ENCODE results near the gene POLR1G.

Gene POLR1G, protein sequence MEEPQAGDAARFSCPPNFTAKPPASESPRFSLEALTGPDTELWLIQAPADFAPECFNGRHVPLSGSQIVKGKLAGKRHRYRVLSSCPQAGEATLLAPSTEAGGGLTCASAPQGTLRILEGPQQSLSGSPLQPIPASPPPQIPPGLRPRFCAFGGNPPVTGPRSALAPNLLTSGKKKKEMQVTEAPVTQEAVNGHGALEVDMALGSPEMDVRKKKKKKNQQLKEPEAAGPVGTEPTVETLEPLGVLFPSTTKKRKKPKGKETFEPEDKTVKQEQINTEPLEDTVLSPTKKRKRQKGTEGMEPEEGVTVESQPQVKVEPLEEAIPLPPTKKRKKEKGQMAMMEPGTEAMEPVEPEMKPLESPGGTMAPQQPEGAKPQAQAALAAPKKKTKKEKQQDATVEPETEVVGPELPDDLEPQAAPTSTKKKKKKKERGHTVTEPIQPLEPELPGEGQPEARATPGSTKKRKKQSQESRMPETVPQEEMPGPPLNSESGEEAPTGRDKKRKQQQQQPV

DNA sequence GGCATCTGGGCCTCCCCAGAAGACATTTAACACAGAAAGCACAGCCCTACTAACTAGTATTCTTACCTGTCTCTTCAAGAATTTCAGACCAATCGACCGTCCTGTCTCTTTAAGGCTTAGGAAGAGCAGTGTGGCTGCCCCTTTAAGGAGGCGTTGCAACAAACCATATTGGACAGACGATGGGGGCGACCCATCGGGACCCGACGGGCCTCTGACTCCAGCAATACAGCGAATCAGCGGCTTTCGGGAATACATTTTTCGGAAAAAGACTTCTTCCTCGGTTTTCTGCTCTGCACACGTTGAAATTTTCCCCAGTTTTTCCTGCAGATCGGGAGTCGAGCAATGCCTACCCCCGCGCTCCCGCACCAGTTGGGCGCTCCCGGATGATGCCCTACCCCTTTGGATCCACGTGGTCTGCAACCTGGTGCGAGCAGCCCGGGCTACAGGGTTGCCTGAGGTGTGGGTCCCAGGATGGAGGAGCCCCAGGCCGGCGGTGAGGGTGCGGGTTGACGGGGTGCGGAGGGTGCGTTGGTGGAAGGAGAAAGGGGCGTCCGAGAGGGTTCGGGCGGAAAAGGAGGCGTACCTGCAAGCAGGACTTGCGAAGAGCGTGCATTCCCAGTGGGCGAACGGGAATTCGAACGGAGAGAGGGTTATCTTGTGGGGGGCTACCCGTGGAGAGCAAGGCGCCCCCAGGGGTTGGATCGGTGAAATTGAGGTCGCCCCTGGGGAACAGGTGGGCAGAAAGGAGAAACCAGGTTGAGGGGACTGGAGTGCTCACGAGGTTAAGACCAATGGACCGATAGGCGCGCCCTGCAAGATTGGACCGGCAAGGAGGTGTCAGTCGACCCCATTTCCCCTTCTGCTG, at the start of gene POLR1G:
Gene POLR1G, plus strand, starts transcription at position 419 of the 865 bp plus-strand sequence. Its CDS starts 53 bp downstream, at position 472.
- H3K36me3 Mint-ChIP-seq = peaks cover 3% of the 10 kb centered on the region
- peak within 1 kb of the TSS; percentile 96 for H3K27ac Mint-ChIP-seq
- peaks cover 10% of the 10 kb centered on the region for H3K27me3 Mint-ChIP-seq
- no peaks in the 10 kb centered on the region for H3K9me3 Mint-ChIP-seq (ENCODE audit: low read depth)
- peaks cover 33% of the 10 kb centered on the region for H3K4me1 Mint-ChIP-seq (ENCODE audit: low read depth)
- peak within 1 kb of the TSS; percentile 98 for H3K4me3 Mint-ChIP-seq

DNA sequence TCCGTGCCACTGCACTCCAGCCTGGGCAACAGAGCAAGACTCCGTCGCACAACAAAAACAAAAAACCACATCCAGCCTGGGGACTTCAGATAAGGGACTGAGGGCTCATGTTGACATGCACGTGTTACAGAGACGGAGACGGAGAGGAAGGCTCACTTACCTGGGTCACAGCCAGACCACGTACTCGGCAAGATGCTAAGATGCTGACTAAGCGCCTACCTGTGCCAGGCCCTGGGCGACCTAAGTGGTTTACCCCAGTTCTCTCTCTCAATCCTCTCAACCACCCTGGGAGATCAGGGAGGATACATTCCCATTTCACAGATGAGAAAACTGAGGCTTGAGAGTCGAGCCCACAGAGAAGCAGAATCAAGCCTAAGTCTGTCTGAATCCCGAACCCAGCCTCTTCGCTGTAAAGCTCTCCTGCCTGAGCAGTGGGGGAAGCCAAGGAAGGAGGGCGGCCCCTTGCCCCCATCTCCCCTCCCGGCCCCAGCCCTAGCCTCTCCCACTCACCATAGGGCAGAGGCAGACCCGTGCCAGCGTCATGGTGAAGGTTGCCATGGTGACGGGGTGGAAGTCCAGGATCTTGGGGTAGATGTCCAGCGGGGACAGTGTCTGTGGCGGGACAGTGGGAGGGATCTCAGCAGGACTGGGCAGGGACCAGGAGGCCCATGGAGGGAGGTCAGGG, 49.5 kb upstream of the POLR1G start:
- Mint-ChIP-seq H3K27me3 (no peaks in the 10 kb centered on the region), H3K36me3 (peaks cover 4% of the 10 kb centered on the region), H3K4me3 (no peak overlapping the region), H3K9me3 (ENCODE audit: low read depth) (no peaks in the 10 kb centered on the region), H3K27ac (no peak overlapping the region), H3K4me1 (ENCODE audit: low read depth) (no peaks in the 10 kb centered on the region)

DNA sequence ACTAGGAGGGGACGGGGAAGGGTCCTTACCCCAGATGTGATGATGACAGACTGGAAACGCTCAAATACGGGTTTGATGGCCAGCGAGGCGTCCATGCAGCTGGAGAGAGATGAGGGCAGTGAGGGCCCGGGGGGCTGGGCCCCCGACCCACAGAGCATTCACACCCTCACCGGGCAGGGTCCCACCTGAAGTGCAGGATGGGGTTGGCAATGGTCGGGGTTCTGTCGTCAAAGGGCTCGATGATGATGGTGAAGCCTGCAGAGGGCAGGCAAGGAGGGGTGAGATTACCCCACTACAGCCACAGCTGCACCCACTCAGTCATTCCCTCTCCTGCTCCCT, 49.0 kb upstream of the POLR1G start:
- H3K27me3 Mint-ChIP-seq = no peaks in the 10 kb centered on the region
- no peaks in the 10 kb centered on the region for H3K4me1 Mint-ChIP-seq (ENCODE audit: low read depth)
- H3K4me3 Mint-ChIP-seq = no peak overlapping the region
- no peak overlapping the region for H3K27ac Mint-ChIP-seq
- H3K36me3 Mint-ChIP-seq = peaks cover 4% of the 10 kb centered on the region
- no peaks in the 10 kb centered on the region for H3K9me3 Mint-ChIP-seq (ENCODE audit: low read depth)

DNA sequence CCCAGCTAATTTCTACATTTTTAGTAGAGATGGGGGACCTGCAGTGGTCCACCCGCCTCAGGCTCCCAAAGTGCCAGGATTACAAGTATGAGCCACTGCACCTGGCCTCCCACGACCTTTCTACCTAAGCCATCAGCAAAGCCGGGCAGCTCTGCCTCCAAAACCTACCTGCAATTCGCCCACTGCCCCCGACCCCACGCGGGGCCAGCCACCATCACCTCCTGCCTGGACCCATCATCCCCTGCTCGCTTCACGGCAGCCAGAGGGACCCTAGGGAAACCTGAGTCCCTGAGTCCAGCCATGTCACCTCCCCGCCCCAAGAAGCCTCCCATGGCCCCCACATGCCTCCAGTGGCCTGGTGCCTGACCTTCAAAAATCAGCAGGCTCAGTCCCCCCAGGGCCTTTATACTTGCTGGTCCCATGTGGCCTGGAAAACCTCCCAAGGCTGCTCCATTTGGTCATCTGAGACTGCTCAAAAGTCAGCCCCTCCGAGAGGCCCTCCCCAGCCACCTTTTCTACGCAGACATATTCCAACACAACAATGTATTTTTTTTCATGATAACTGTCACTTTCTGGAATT, 48.1 kb upstream of the POLR1G start:
- Mint-ChIP-seq H3K36me3 (peaks cover 4% of the 10 kb centered on the region), H3K9me3 (ENCODE audit: low read depth) (no peaks in the 10 kb centered on the region), H3K27me3 (no peaks in the 10 kb centered on the region), H3K4me1 (ENCODE audit: low read depth) (no peaks in the 10 kb centered on the region), H3K27ac (no peak overlapping the region), H3K4me3 (no peak overlapping the region)

DNA sequence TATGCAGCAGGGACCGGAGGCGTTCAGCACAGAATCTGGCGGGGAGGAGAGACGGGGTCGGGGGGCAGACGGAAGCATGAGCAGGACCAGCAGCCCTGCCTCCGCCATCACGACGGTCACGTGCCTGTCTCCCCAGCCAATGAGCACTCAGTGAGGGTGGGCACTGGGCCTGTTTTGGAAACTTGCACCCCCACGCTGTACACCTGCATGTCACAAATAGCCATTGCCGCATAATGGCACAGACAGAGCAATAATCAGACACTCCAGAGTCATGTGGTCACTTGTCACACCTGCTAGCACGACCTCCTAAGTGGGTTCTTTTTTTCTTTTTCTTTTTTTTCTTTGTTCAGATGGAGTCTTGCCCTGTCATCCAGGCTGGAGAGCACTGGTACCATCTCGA, 44.8 kb upstream of the POLR1G start:
- Mint-ChIP-seq H3K4me3 (no peak overlapping the region), H3K4me1 (ENCODE audit: low read depth) (no peaks in the 10 kb centered on the region), H3K9me3 (ENCODE audit: low read depth) (no peaks in the 10 kb centered on the region), H3K36me3 (peaks cover 4% of the 10 kb centered on the region), H3K27me3 (no peaks in the 10 kb centered on the region), H3K27ac (no peak overlapping the region)

DNA sequence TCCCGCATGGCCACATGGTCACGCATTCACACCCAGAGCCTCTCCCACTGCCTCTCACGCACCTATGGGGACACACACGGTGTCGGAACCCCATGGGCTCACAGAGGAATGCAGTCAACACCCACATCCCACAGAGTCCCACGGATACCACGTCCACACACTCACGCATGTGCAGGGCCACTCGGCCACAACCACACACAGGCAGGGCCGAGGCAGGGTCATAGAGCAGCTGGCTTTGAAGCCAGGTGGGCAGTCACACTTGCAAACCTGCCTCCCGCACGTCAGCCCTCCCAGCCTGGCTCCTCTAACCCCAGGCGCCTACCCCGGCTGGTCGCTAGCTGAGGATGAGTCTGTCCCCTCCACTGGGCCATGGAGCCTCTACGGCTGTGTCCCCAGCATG, 44.2 kb upstream of the POLR1G start:
- Mint-ChIP-seq H3K27ac (no peak overlapping the region), H3K27me3 (no peaks in the 10 kb centered on the region), H3K36me3 (peaks cover 4% of the 10 kb centered on the region), H3K4me1 (ENCODE audit: low read depth) (no peaks in the 10 kb centered on the region), H3K9me3 (ENCODE audit: low read depth) (no peaks in the 10 kb centered on the region), H3K4me3 (no peak overlapping the region)

DNA sequence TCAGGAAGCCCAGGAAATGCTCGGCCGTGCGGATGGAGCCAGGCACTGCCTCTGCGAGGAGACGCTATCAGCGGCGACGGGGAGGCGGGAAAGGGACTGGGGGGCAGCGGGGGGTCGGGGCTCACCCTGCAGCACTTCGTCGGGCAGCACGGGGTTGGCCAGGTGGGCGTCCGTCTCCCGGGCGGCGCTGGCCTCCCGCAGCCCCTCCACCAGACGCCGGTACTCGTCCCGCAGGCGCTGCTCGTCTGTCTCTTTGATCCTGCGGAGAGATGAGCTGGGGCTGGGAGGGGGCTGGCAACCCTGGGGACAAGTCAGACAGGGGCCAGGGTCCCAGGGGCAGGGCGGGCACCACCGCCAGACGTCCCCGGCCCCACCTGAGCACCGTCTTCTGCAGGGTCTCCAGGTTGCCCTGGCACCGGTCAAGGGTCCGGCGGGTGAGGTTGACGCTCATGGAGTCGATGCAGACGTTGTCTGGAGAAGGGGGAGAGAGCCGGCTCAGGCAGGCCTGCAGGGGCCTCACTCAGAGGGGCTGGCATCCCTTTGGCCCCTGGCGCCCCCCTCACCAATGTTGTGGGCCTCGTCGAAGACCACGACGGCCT, 42.5 kb upstream of the POLR1G start:
- Mint-ChIP-seq H3K4me3 (no peak overlapping the region), H3K27ac (no peak overlapping the region), H3K36me3 (peaks cover 4% of the 10 kb centered on the region), H3K4me1 (ENCODE audit: low read depth) (peaks cover 9% of the 10 kb centered on the region), H3K27me3 (no peaks in the 10 kb centered on the region), H3K9me3 (ENCODE audit: low read depth) (no peaks in the 10 kb centered on the region)

DNA sequence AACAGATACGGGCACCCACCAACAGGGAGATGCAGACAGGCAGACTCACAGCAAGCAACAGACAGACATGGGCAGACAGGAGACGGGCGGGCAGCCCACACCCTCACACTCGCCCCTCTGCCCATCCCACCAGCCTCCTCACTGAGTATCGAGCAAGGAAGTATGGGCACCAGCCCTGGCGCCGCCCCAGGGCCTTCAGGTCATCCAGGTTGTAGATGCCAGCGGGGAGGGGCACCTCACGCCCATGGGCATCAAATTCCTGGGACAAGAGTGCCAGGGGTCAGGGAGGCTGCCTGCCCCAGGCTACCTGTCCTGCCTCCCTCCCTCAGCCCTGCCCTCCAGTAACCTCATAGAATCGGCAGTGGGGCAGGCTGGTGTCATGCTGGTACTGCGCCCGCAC, 41.7 kb upstream of the POLR1G start:
- H3K9me3 Mint-ChIP-seq (ENCODE audit: low read depth) = no peaks in the 10 kb centered on the region
- H3K27me3 Mint-ChIP-seq = no peaks in the 10 kb centered on the region
- no peak overlapping the region for H3K4me3 Mint-ChIP-seq
- peaks cover 11% of the 10 kb centered on the region for H3K4me1 Mint-ChIP-seq (ENCODE audit: low read depth)
- H3K27ac Mint-ChIP-seq = no peak overlapping the region
- H3K36me3 Mint-ChIP-seq = peaks cover 4% of the 10 kb centered on the region

DNA sequence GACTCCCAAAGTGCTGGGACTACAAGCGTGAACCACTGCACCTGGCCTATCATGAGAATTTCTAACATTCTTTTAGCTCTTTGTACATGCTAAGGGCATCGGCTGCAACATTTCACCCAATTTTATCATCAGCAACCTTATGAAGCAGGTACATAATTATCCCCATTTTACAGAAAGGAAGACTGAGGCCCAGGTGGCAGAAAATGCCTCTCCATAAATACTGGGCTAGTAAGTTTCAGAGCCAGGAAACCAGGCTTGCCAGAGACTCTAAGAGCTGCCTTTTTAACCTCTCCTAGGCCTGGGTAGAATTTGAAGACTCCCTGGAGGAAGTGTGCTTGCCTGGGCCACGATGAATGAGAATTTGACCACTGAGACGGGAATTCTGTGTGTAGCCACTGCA, 38.3 kb upstream of the POLR1G start:
- Mint-ChIP-seq H3K4me3 (no peak overlapping the region), H3K27ac (no peak overlapping the region), H3K4me1 (ENCODE audit: low read depth) (peaks cover 15% of the 10 kb centered on the region), H3K27me3 (no peaks in the 10 kb centered on the region), H3K9me3 (ENCODE audit: low read depth) (no peaks in the 10 kb centered on the region), H3K36me3 (no peaks in the 10 kb centered on the region)

DNA sequence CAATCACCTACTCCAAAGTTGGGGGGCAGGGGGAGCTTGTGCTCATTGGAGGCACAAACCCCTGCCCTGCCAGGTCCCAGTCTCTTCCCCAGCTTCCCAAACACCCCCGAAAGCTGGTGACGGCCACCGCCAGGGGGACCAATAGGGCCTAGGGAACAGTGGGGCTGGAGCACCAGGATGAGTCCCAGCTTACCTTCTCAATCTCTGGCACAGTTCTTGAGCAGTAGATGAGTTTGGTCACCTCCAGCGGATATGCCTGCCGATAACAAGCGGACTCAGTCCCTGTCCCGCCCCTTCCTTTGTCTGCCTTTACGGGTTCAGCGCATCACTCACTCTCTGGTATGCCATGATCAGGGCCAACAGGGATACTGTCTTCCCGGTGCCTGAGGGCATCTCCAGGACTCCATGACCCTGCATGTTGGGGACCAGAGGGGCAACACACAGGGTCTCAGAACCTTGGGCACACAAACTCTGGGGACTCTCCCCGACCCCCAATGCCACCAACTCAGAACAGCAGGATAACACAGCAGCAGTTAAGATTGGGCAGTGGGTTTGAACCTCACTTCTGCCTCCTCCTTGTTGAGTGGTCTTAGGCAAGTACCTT, 37.6 kb upstream of the POLR1G start:
- Mint-ChIP-seq H3K36me3 (no peaks in the 10 kb centered on the region), H3K27me3 (no peaks in the 10 kb centered on the region), H3K9me3 (ENCODE audit: low read depth) (no peaks in the 10 kb centered on the region), H3K4me3 (peak overlapping the region; percentile 72), H3K4me1 (ENCODE audit: low read depth) (peaks cover 15% of the 10 kb centered on the region), H3K27ac (no peak overlapping the region)

DNA sequence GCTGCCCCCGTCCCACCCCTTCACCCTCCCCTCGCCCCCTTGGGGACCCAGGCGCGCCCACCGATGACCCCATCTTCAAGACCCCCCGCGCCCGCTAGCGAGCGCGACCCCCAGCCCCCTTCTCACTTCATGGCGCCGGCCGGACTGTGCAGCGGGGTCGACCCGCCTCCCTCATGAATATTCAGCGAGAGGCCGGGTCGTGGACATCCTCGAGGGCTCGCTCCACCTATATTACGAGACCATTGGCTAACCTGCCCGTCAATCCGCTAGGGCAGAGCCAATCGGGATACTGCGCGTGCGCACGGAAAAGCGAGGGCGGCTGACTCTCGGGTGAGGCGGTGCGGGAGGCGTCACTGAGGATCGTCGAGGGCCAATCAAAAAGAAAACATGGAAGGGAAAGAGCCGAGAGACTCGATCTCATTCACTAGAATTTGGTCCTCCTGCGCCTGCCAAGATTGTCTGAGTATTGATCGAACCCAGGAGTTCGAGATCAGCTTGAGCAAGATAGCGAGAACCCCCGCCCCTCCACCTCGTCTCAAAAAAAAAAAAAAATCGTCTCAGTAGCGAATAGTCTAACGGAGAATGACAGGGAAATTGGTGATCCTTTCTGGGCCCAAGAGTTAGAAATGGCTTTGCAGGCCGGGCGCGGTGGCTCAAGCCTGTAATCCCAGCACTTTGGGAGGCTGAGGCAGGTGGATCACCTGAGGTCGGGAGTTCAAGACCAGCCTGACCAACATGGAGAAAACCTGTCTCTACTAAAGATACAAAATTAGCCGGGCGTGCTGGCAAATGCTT, 35.8 kb upstream of the POLR1G start, which contains the start of gene ERCC2:
Gene ERCC2, minus strand, starts transcription at position 164 of the 795 bp plus-strand sequence. Its CDS starts 33 bp downstream, at position 131.
- H3K4me3 Mint-ChIP-seq = peak within 1 kb of the TSS; percentile 93
- peaks cover 15% of the 10 kb centered on the region for H3K4me1 Mint-ChIP-seq (ENCODE audit: low read depth)
- H3K36me3 Mint-ChIP-seq = no peaks in the 10 kb centered on the region
- peaks cover 1% of the 10 kb centered on the region for H3K27me3 Mint-ChIP-seq
- no peaks in the 10 kb centered on the region for H3K9me3 Mint-ChIP-seq (ENCODE audit: low read depth)
- peak within 1 kb of the TSS; percentile 98 for H3K27ac Mint-ChIP-seq

DNA sequence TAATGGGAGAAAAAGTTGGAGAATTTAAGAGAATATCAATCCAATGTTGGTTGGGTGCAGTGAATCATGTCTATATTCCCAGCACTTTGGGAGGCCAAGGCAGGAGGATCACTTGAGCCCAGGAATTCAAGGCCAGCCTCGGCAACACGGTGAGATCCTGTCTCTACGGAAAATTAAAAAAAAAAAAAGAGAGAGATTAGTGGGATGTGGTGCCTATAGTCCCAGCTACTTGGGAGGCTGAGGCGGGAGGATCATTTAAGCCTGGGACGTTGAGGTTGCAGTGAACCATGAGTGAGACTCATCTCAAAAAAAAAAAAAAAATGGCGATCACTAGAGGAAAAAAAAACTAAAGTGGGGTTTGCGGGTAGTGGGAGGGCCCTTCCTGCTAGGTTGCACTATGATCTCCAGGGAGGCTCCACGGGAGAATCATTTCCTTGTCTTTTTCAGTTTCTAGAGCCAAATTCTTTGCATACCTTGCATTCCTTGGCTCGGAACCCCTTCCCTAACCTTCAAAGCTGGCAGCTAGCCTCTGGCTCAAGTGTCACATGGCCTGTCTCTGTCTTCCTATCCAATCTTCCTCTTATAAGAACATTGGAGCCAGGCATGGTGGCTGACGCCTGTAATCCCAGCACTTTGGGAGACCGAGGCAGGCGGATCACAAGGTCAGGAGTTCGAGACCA, 30.3 kb upstream of the POLR1G start:
- peaks cover 1% of the 10 kb centered on the region for H3K27me3 Mint-ChIP-seq
- H3K4me3 Mint-ChIP-seq = no peak overlapping the region
- no peaks in the 10 kb centered on the region for H3K36me3 Mint-ChIP-seq
- no peak overlapping the region for H3K27ac Mint-ChIP-seq
- H3K4me1 Mint-ChIP-seq (ENCODE audit: low read depth) = no peaks in the 10 kb centered on the region
- H3K9me3 Mint-ChIP-seq (ENCODE audit: low read depth) = no peaks in the 10 kb centered on the region

DNA sequence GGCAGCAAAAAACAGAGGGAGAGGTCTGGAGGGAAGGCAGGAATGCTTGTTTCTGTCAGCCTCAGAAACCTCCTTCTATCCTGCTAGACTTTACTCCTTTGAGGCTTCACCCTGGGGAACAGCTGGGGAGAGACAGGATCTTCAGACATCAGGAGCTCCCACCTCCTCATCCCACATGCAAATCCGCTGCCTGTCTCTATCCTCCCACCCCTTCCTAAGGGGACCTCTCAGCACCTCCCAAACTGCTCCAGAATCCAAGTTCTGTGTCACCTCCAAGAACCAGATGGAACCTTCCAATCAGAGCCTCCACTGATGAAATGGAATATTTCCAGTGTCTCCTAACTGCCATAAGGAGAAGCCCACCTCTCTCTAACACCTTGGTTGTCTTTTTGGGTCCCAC, 26.3 kb upstream of the POLR1G start:
- no peak overlapping the region for H3K27ac Mint-ChIP-seq
- H3K27me3 Mint-ChIP-seq = peaks cover 4% of the 10 kb centered on the region
- H3K36me3 Mint-ChIP-seq = no peaks in the 10 kb centered on the region
- H3K4me1 Mint-ChIP-seq (ENCODE audit: low read depth) = no peaks in the 10 kb centered on the region
- H3K4me3 Mint-ChIP-seq = no peak overlapping the region
- H3K9me3 Mint-ChIP-seq (ENCODE audit: low read depth) = no peaks in the 10 kb centered on the region
